Activated CD8-positive, alpha-beta memory T cell treated with anti-CD3 and anti-CD28 coated beads, Interleukin-2, amount 50 U/mL, for 24 hours (primary cell): Measurements from ENCODE around the gene ZNHIT6.
"Not testable (repeated sequence)": the region's sequence is repeated elsewhere in the genome, so short reads cannot be mapped to it uniquely, and the experiment has no call there.

Experiments used
- DNase-seq: peaks from one replicate; pipeline ENCODE4 v3.0.0-alpha.2; 2020; ENCODE audit errors: extremely low read depth

Gene ZNHIT6

DNA sequence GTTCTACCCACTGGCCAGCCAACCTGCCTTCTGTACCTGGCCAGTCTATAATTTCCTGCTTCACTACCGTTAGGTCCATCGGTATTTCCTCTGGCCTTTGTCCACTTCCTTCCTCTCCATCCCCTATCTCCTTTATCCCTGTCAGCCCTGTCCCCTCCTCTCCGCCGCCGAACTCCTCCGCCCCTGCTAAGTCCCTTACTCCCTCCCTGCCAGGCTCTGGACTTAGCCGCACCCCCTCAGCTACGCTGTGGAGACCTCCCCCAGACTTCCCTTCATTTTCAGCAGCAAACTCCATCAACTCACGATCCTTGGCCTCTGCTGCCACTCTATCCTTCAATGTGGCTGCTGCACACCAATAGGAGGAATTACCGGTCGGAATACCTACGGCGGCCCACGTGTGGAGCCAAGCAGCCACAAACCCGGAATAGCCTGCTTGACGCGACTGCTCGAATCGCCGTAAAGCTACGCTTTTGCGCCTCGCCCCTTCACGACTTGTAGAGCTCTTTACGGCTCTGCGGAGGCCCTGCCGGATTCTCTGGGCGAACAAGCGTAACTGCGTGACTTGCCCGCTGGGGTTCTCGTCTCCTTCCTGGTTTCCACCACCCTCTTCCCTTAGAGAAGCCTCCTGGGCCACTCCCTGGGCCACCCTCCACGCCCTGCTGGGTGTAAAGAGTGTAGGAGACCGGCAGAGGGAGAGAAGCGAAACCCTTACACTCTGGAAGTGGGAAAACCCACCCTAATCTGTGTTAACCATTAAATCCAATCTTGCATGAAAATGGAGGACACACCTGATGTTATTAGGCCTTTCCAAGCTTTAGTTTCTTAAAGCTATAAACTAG, at the start of gene ZNHIT6:
ZNHIT6 (minus strand) TSS at position 444 of the 839 bp plus-strand sequence; CDS start at position 295, 149 bp downstream.
- peak; percentile 65 for DNase-seq

GRCh38 chr1:85756864-85757263, 48.6 kb upstream of the ZNHIT6 start:
- no peak for DNase-seq

GRCh38 chr1:85748120-85748519, 39.9 kb upstream of the ZNHIT6 start:
- no peak for DNase-seq

DNA sequence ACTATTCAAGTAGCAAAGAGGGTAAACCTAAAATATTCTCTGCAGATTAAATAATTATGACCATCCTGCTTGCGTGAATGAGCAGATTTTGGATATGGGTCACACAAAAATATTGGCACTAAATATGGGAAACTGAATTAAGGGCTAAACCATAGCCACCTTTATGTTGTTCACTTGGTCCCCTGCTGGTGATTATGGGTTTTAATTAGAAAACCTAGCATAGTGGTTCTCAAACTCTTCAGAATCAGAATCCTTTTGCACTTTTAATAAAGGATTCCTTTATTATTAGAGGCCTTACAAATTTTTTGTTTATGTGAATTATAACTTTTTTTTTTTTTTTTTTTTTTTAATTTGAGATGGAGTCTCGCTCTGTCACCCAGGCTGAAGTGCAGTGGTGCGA, 38.5 kb upstream of the ZNHIT6 start:
- no peak for DNase-seq

DNA sequence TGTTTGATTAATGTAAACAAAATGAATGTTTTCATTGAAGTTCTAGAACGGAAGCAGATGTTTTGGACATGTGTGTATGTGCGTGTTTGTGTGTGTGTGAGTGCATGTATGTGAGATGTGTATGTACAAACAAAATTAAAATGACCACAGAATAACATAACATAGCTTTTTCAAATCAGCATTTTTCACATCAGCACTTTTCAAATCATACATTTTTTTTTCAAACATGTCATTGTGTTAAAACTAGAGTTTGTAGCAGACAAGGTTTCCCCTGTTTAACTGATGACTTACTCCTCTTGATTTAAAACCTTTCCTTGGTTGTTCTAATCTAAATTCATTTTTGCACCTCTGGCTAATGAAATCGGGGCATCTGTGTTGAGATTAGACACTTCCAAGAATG, 35.6 kb upstream of the ZNHIT6 start:
- DNase-seq: no peak

- DNase-seq: no peak
Measured at GRCh38 chr1:85734931-85735330, 26.7 kb upstream of the ZNHIT6 start.

- DNase-seq: no peak
Measured at GRCh38 chr1:85718678-85719340, 10.6 kb upstream of the ZNHIT6 start.

- DNase-seq: not testable (repeated sequence)
Measured at GRCh38 chr1:85714418-85715114, 6.3 kb upstream of the ZNHIT6 start.

DNA sequence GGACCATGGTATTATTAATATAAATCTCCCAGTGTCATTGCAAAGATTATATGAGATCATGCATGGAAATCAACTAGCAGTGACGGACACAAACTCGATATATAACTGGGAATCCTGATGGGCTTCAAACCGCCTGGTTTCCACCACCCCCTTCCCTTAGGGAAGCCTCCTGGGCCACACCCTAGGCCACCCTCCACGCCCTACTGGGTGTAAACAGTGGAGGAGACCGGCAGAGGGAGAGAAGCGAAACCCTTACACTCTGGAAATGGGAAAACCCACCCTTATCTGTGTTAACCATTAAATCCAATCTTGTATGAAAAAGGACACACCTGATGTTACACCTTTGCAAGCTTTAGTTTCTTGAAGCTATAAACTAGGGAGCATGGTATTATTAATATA, 595 bp upstream of the ZNHIT6 start:
- no peak for DNase-seq

DNA sequence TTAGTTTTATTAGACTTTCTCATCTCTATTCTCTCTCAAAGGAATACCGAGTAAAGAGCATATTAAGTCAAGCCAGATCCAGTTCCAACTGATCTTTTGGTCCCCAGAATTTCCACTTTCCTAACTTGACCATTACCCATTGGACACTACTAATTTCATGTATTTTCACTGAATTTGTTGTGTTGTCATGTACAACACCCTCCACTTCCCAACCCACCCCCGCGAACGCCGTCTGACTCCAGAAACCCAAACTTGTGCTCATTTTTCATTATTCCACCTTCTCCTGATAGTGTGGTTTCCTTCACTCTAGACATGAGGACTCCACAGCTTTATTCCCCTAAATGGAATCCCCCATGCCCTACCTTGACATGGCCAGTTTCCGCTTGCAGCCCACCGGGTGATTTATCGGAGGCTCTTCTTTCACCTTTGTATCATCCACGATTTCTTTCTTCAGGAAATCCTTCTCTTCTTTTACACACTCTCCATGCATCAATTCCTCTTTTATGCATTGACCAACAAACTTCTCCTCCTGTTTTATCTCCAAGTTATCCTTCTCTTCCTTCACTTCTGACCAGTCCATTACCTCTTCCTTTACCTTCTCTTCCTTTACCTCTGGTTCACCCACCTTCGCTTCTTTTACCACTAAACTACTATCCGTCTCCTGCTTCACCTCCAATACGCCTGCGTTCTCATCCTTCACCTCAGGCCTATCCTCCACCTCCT, 805 bp downstream of the ZNHIT6 start:
- no peak for DNase-seq

- DNase-seq: no peak
Measured at GRCh38 chr1:85705940-85706339, 2.3 kb downstream of the ZNHIT6 start.

- no peak for DNase-seq
Measured at GRCh38 chr1:85700422-85700821, 7.8 kb downstream of the ZNHIT6 start.

GRCh38 chr1:85697895-85698294, 10.3 kb downstream of the ZNHIT6 start:
- no peak for DNase-seq

DNA sequence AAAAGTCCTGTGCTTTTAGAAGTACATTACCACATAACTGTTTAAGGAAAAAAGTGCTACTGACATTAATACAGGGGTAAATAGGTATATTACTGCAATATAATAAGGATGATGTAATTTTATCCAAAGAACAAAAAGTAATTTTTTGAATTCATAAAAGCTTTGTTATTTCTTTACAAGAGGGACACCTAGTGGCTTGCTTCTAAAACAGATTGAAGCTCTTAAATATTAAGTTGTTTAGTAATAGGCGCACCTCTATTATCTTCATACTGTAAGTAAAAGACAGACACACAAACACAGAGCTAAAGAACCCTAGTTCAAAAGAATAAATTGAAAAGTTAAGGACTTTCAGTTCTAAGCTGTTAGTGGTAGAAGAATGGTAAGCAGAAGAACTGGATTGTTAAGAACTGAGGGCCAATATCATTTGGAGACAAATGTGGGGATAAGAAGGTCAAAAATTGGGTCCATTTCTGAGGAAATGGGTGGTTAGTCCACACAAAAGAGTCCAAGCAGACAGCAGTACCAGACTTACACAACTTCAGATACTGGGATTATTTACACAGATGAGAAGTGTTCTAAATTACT, 15.4 kb downstream of the ZNHIT6 start:
- no peak for DNase-seq

GRCh38 chr1:85689775-85690404, 18.3 kb downstream of the ZNHIT6 start:
- no peak for DNase-seq

DNA sequence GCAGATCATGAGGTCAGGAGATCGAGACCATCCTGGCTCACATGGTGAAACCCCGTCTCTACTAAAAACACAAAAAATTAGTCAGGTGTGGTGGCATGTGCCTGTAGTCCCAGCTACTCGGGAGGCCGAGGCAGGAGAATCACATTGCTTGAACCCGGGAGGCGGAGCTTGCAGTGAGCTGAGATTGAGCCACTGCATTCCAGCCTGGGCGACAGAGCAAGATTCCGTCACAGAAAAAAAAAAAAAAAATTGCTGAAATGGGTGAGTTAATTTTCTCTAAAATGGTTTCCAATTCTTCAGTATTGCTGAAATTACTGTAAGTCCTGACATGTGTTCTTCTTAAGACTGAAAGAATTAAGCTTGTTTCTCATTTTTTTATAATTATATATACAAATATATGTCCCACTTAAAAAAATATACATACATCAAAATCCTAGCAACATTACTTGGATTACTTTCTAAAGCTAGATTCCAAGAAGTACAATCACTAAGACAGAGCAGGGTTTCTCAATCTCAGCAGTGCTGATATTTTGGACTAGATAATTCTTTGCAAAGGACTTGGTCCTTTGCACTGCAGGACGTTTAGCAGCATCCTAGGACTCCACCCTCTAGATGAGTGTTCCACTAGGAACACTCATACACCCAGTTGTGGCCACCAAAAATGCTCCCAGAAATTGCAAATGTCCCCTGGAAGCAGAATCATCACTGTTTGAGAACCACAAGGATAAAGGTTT, 24.8 kb downstream of the ZNHIT6 start:
- DNase-seq: no peak

GRCh38 chr1:85681087-85681486, 27.1 kb downstream of the ZNHIT6 start:
- no peak for DNase-seq

GRCh38 chr1:85678193-85678592, 30.0 kb downstream of the ZNHIT6 start:
- no peak for DNase-seq

GRCh38 chr1:85677656-85678055, 30.6 kb downstream of the ZNHIT6 start:
- DNase-seq: no peak

DNA sequence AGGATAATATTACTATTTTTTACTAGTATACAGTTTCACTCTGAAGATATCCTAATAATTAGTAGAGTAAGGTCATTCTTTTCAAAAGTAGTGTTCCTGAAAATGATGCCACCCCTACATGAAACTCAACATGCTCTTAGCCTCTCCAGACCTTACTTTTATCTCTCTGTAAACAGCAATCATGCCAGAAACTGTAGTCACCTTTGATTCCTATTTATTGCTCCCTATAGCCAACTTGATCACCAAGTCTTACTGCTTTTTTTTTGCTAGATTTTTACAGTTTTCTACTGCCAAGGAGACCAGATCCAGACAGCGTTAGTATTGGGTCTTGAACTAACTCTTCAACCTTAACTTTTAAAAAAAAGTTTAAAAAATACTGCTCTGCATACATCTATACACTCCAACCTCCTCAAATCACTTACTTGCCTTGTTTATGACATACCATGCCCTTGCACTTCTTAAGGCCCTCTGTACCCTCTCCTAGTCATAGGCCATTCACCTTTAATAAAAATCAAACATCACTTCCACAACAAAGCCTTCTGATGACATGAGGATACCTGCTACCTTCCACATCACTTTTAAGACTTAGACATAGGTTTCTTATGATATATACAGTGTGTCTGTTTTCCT, 36.1 kb downstream of the ZNHIT6 start:
- no peak for DNase-seq
